ENCODE results near the gene H6PD.

Gene H6PD

DNA sequence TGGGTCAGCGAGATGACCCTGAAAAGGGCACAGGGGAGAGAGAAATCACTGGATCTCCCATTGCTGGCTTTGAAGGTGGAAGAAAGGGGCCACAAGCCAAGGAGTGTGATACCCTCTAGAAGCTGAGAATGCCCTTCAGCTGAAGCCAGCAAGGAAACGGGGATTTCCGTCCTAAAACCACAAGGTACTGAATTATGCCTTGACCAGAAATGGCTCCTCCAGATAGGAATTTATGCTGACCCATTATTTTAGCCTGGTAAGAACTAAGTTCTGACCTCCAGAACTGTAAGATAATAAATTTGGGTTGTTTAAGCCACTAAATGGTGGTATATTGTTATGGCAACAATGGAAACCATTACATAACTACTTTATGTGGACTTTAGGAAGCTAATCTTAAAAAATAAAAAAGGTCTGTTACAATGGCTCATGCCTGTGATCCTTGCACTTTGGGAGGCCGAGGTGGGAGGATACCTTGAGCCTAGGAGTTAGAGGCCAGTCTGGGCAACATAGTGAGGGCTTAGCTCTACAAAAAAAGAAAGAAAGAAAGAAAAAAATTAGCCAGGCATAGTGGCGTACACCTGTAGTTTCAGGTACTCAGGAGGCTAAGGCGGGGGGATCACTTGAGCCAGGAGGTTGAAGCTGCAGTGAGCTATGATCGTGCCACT lies 3.6 kb upstream of the H6PD start:
- H3K27ac ChIP-seq: peak overlapping the region in 1 of 2 donors; percentile 95
- peaks cover 0 to 37% (median 27%) of the 10 kb centered on the region in 4 donors for H3K4me1 ChIP-seq
- peaks cover 0 to 4% of the 10 kb centered on the region in 2 donors for H3K27me3 ChIP-seq
- no peak overlapping the region for H3K4me3 ChIP-seq
- intact Hi-C loops (cut with DNase I; ENCODE audit: low total_unique reads): no loop called here
- no peaks in the 10 kb centered on the region for H3K36me3 ChIP-seq
- H3K9me3 ChIP-seq: no peaks in the 10 kb centered on the region
- no peak for DNase-seq
- TF ChIP-seq, protein P1, sequence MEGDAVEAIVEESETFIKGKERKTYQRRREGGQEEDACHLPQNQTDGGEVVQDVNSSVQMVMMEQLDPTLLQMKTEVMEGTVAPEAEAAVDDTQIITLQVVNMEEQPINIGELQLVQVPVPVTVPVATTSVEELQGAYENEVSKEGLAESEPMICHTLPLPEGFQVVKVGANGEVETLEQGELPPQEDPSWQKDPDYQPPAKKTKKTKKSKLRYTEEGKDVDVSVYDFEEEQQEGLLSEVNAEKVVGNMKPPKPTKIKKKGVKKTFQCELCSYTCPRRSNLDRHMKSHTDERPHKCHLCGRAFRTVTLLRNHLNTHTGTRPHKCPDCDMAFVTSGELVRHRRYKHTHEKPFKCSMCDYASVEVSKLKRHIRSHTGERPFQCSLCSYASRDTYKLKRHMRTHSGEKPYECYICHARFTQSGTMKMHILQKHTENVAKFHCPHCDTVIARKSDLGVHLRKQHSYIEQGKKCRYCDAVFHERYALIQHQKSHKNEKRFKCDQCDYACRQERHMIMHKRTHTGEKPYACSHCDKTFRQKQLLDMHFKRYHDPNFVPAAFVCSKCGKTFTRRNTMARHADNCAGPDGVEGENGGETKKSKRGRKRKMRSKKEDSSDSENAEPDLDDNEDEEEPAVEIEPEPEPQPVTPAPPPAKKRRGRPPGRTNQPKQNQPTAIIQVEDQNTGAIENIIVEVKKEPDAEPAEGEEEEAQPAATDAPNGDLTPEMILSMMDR (IDR thresholded peaks at IDR 0.05): no peak

- Histone ChIP-seq H3K27me3 (peaks cover 0 to 4% of the 10 kb centered on the region in 2 donors), H3K27ac (peak overlapping the region; percentile 2 to 95), H3K9me3 (no peaks in the 10 kb centered on the region), H3K36me3 (no peaks in the 10 kb centered on the region), H3K4me1 (peaks cover 0 to 45% (median 34%) of the 10 kb centered on the region in 4 donors), H3K4me3 (no peak overlapping the region)
- no peak for DNase-seq
- TF ChIP-seq, protein P1 (IDR thresholded peaks at IDR 0.05): no peak
- intact Hi-C loops (cut with DNase I; ENCODE audit: low total_unique reads): no loop called here
These were observed 2.8 kb upstream of the H6PD start for GRCh38 chr1:9231648-9232332.

GRCh38 chr1:9233241-9233941 lies 1.2 kb upstream of the H6PD start:
- H3K4me3 ChIP-seq: no peak overlapping the region
- H3K9me3 ChIP-seq: no peaks in the 10 kb centered on the region
- peak; percentile 94 to 98 for DNase-seq
- peak overlapping the region; percentile 95 for H3K27ac ChIP-seq
- no peaks in the 10 kb centered on the region for H3K36me3 ChIP-seq
- intact Hi-C loops (cut with DNase I; ENCODE audit: low total_unique reads): no loop called here
- TF ChIP-seq, protein P1 (IDR thresholded peaks at IDR 0.05): peak in 1 of 2 experiments; percentile 16
- H3K4me1 ChIP-seq: peaks cover 0 to 61% (median 43%) of the 10 kb centered on the region in 4 donors
- H3K27me3 ChIP-seq: no peaks in the 10 kb centered on the region

GRCh38 chr1:9233942-9234222 lies 692 bp upstream of the H6PD start:
- DNase-seq: no peak
- Histone ChIP-seq H3K4me3 (peak overlapping the region; percentile 66 to 67), H3K4me1 (peaks cover 0 to 66% (median 48%) of the 10 kb centered on the region in 4 donors), H3K27me3 (no peaks in the 10 kb centered on the region), H3K9me3 (no peaks in the 10 kb centered on the region), H3K27ac (peak overlapping the region; percentile 95), H3K36me3 (no peaks in the 10 kb centered on the region)
- intact Hi-C loops (cut with DNase I; ENCODE audit: low total_unique reads): no loop called here
- TF ChIP-seq, protein P1 (IDR thresholded peaks at IDR 0.05): no peak

GRCh38 chr1:9235096-9235459 lies 504 bp downstream of the H6PD start:
- no peaks in the 10 kb centered on the region for H3K27me3 ChIP-seq
- H3K4me1 ChIP-seq: peaks cover 0 to 78% (median 60%) of the 10 kb centered on the region in 4 donors
- TF ChIP-seq, protein P1 (IDR thresholded peaks at IDR 0.05): no peak
- no peak for DNase-seq
- intact Hi-C loops (cut with DNase I; ENCODE audit: low total_unique reads): loop anchor here (5.0 kb wide), 1 partner anchor 38 kb away; no protein-coding TSS in a partner anchor
- peak overlapping the region; percentile 95 for H3K27ac ChIP-seq
- H3K36me3 ChIP-seq: no peaks in the 10 kb centered on the region
- H3K4me3 ChIP-seq: peak overlapping the region; percentile 66 to 67
- no peaks in the 10 kb centered on the region for H3K9me3 ChIP-seq

Measured in tibial artery (tissue), 4 donors.